GM12874 (cell line): ENCODE results near the gene OR13C4.

Source experiments
- CTCF ChIP-seq: IDR thresholded peaks from 2 replicates; pipeline ENCODE4 v1.5.1; 2011; ENCODE audit warnings: low read depth, mild to moderate bottlenecking, control low read depth, low read length, moderate library complexity; ENCODE audit not compliant: insufficient read depth

The OR13C4 gene

DNA sequence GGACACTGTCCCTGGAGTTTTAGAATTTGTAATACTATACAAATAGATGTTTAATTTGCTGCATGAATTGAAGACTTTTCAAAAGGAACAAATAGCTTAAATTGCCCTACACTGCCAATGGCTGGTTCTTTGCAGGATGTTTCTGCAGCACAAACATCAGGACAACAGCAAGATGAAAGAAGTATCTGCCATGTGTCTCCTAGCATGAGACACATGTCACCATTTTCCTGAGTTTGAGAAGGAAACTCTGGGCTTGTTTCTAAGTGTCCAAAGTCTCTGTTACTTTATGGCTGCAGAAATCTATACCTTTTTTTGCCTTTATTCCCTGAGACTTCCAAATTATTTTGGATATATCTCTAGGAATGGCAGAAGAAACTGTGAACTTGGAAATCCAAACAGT, 23.6 kb downstream of the OR13C4 start:
- no peak for TF ChIP-seq CTCF

GRCh38 chr9:104494808-104495207, 32.2 kb downstream of the OR13C4 start:
- TF ChIP-seq CTCF: peak; percentile 1; the same call in 1 of the 2 replicates

- no peak for TF ChIP-seq CTCF
Observed at GRCh38 chr9:104485014-104485413, 42.0 kb downstream of the OR13C4 start.

DNA sequence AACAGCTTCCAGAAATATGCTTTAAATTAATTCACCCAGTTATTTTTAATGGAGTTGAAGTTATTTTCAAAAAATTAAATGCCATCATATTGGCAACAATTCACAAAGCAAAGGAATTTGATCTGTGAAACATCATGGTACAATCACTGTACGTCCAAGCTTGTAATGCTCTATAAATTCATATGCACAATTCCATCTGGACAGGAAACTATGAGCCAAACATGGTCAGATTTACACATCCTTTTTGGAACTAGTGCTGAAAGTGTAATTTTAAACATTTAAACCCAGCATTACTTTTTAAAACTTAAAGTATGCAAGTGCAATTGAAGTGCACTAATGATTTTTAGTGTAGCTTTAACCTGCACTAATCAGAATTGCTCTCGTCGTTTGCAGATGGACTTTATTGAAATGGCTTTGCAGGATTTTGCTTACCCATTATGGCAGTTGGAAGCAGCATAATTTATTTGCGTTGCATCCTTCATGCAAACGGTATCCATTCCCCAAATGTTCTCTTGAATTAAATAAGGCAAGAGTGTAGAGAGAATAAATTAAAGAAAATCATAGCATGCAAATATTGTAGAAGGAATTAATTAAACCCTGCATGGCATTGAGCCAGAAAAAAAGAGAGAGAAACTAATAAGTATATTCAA, 44.0 kb downstream of the OR13C4 start:
- TF ChIP-seq CTCF: no peak
